Subcutaneous abdominal adipose tissue (tissue), 5 donors: ENCODE measurements around the gene NF1.

ENCODE experiments used
- H3K27ac ChIP-seq: one replicate; pipeline ENCODE4 v1.7.0; 2013; ENCODE audit warnings: low read depth, mild to moderate bottlenecking, inconsistent platforms, low read length, moderate library complexity
- H3K27me3 ChIP-seq, 5 donors: one replicate each; pipeline ENCODE4 v1.7.0; 2013; ENCODE audit warnings: low read length in 5 of 5, inconsistent platforms in 1 of 5; ENCODE audit not compliant: control insufficient read depth in 5 of 5, insufficient read depth in 4 of 5
- H3K36me3 ChIP-seq, 5 donors: one replicate each; pipeline ENCODE4 v1.7.0; 2013; ENCODE audit warnings: low read length in 5 of 5; ENCODE audit not compliant: control insufficient read depth in 5 of 5, insufficient read depth in 5 of 5
- H3K4me1 ChIP-seq, 5 donors: one replicate each; pipeline ENCODE4 v1.7.0; 2013; ENCODE audit warnings: low read length in 5 of 5, mild to moderate bottlenecking in 3 of 5, moderate library complexity in 1 of 5; ENCODE audit not compliant: control insufficient read depth in 5 of 5, insufficient read depth in 5 of 5
- H3K4me3 ChIP-seq, 5 donors: one replicate each; pipeline ENCODE4 v1.7.0; 2013; ENCODE audit warnings: low read length in 5 of 5, low read depth in 1 of 5
- H3K9ac ChIP-seq, 5 donors: one replicate each; pipeline ENCODE4 v1.7.0; 2013; ENCODE audit warnings: low read length in 5 of 5, mild to moderate bottlenecking in 4 of 5, moderate library complexity in 3 of 5
- H3K9me3 ChIP-seq, 5 donors: one replicate each; pipeline ENCODE4 v1.7.0; 2013; ENCODE audit warnings: low read length in 5 of 5; ENCODE audit not compliant: control insufficient read depth in 5 of 5
- donor health status: healthy.
- donor health status: healthy.
- donor health status: healthy.
- donor health status: healthy.
- donor health status: healthy.

Gene NF1

GRCh38 chr17:31126318-31126717, 31.5 kb downstream of the NF1 start:
- Histone ChIP-seq H3K36me3 (peaks cover 0 to 3% (median 0%) of the 10 kb centered on the region in 5 donors), H3K4me1 (peaks cover 4 to 12% (median 10%) of the 10 kb centered on the region in 5 donors)

GRCh38 chr17:31128241-31128640, 33.5 kb downstream of the NF1 start:
- Histone ChIP-seq H3K4me1 (peaks cover 5 to 12% (median 11%) of the 10 kb centered on the region in 5 donors), H3K27ac (no peak overlapping the region), H3K9me3 (no peaks in the 10 kb centered on the region), H3K4me3 (no peak overlapping the region), H3K9ac (no peak overlapping the region), H3K36me3 (peaks cover 0 to 3% (median 0%) of the 10 kb centered on the region in 5 donors), H3K27me3 (no peaks in the 10 kb centered on the region)

More at GRCh38 chr17:31126318-31126717, 31.5 kb downstream of the NF1 start:
- Histone ChIP-seq H3K27ac (no peak overlapping the region), H3K9me3 (no peaks in the 10 kb centered on the region), H3K9ac (no peak overlapping the region), H3K27me3 (no peaks in the 10 kb centered on the region), H3K4me3 (no peak overlapping the region)

GRCh38 chr17:31130286-31131224, 35.8 kb downstream of the NF1 start:
- Histone ChIP-seq H3K4me1 (peaks cover 5 to 12% (median 11%) of the 10 kb centered on the region in 5 donors), H3K9me3 (no peaks in the 10 kb centered on the region), H3K9ac (peak overlapping the region in 1 of 5 donors; percentile 25), H3K27me3 (no peaks in the 10 kb centered on the region), H3K4me3 (no peak overlapping the region), H3K27ac (no peak overlapping the region), H3K36me3 (peaks cover 0 to 3% (median 0%) of the 10 kb centered on the region in 5 donors)

- Histone ChIP-seq H3K4me3 (no peak overlapping the region), H3K27me3 (no peaks in the 10 kb centered on the region), H3K9me3 (no peaks in the 10 kb centered on the region), H3K27ac (no peak overlapping the region), H3K9ac (no peak overlapping the region), H3K4me1 (peaks cover 5 to 12% (median 11%) of the 10 kb centered on the region in 5 donors), H3K36me3 (peaks cover 0 to 3% (median 0%) of the 10 kb centered on the region in 5 donors)
These were observed 36.5 kb downstream of the NF1 start for GRCh38 chr17:31131299-31131698.

GRCh38 chr17:31132977-31133376, 38.2 kb downstream of the NF1 start:
- H3K4me3 ChIP-seq, result no peak overlapping the region
- H3K36me3 ChIP-seq, result peaks cover 0 to 6% (median 3%) of the 10 kb centered on the region in 5 donors
- H3K27ac ChIP-seq, result no peak overlapping the region

GRCh38 chr17:31134576-31134975, 39.8 kb downstream of the NF1 start:
- Histone ChIP-seq H3K27me3 (no peaks in the 10 kb centered on the region), H3K9ac (no peak overlapping the region), H3K36me3 (peaks cover 0 to 6% (median 3%) of the 10 kb centered on the region in 5 donors), H3K4me1 (peaks cover 5 to 12% (median 11%) of the 10 kb centered on the region in 5 donors), H3K9me3 (no peaks in the 10 kb centered on the region), H3K27ac (no peak overlapping the region), H3K4me3 (no peak overlapping the region)

More at GRCh38 chr17:31132977-31133376, 38.2 kb downstream of the NF1 start:
- H3K27me3 ChIP-seq, result no peaks in the 10 kb centered on the region
- H3K9me3 ChIP-seq, result no peaks in the 10 kb centered on the region
- H3K4me1 ChIP-seq, result peaks cover 5 to 12% (median 11%) of the 10 kb centered on the region in 5 donors
- no peak overlapping the region for H3K9ac ChIP-seq

DNA sequence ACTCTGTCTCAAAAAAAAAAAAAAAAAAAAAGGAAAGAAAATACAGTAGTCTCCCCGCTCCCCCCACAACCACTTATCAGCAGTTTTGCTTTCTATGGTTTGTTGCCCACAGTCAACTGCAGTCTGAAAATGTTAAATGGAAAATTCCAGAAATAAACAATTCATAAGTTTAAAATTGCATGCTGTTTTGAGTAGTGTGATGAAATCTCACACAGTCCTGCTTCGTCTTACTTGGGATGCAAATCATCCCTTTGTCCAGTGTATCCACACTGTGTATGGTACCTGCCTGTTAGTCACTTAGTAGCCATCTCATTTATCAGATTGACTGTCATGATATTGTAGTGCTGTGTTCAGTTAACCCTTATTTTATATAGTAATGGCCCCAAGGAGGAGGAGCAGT, 41.5 kb downstream of the NF1 start:
- H3K36me3 ChIP-seq, result peaks cover 2 to 8% (median 3%) of the 10 kb centered on the region in 5 donors
- H3K9ac ChIP-seq, result no peak overlapping the region
- no peak overlapping the region for H3K27ac ChIP-seq
- peaks cover under 1 to 3% (median under 1%) of the 10 kb centered on the region in 5 donors for H3K4me1 ChIP-seq
- H3K9me3 ChIP-seq, result no peaks in the 10 kb centered on the region
- no peak overlapping the region for H3K4me3 ChIP-seq
- no peaks in the 10 kb centered on the region for H3K27me3 ChIP-seq

DNA sequence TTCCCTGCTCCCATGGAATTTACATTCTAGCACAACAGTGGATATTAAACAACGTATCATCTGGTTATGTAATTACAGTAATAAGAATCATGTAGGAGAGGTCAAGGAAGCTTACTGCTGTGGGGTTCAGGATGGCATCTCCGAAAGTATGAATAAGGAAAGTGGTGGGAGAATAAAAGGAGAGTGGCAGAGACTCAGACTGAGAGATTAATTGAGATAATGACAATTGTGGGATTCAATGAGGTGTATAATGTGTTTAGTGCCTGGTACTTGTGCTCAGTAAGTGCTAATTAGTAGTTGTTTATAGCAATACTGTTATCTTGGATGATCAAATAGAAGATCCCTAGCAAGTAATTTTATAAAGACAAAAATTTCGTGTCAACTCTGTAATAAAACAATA, 45.3 kb downstream of the NF1 start:
- H3K36me3 ChIP-seq, result peaks cover 2 to 8% (median 3%) of the 10 kb centered on the region in 5 donors
- no peaks in the 10 kb centered on the region for H3K9me3 ChIP-seq
- H3K27me3 ChIP-seq, result no peaks in the 10 kb centered on the region
- H3K4me1 ChIP-seq, result no peaks in the 10 kb centered on the region
- no peak overlapping the region for H3K4me3 ChIP-seq
- H3K27ac ChIP-seq, result no peak overlapping the region
- H3K9ac ChIP-seq, result no peak overlapping the region

DNA sequence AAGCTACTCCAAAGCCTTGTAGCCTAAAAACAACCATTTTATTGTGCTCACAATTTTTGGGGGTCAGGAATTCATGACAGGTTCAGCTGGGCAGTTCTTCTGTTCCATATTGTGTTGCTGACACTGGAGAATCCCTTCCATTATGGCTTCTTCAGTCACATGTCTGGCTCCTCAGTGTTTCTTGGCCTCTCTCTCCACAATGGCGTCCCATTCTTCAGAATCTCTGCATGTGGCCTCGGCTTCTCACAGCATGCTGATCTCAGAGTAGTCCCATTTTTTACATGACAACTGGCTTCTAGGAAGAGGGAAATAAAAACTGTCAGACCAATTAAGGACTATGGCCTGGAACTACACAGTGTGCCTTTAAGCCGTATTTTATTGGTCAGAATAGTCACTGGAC, 49.7 kb downstream of the NF1 start:
- peaks cover 0 to 6% (median 3%) of the 10 kb centered on the region in 5 donors for H3K36me3 ChIP-seq
- H3K9me3 ChIP-seq, result no peaks in the 10 kb centered on the region
- H3K27ac ChIP-seq, result no peak overlapping the region
- H3K27me3 ChIP-seq, result no peaks in the 10 kb centered on the region
- H3K4me3 ChIP-seq, result no peak overlapping the region
- no peak overlapping the region for H3K9ac ChIP-seq
- H3K4me1 ChIP-seq, result peaks cover 0 to 4% (median 0%) of the 10 kb centered on the region in 5 donors

- Histone ChIP-seq H3K4me1 (peaks cover 0 to 4% (median 0%) of the 10 kb centered on the region in 5 donors), H3K36me3 (peaks cover 0 to 3% (median 1%) of the 10 kb centered on the region in 5 donors), H3K27ac (no peak overlapping the region), H3K9me3 (no peaks in the 10 kb centered on the region), H3K27me3 (no peaks in the 10 kb centered on the region), H3K9ac (no peak overlapping the region), H3K4me3 (no peak overlapping the region)
These were observed 50.1 kb downstream of the NF1 start for GRCh38 chr17:31144836-31145235.
